VCaP (cell line): ENCODE results near the gene APOD.

Experiments
- H3K27ac ChIP-seq: fragments of 450-650 bp; 2 replicates; pipeline ENCODE4 v1.5.1; 2017
- TF ChIP-seq, protein P1 (sequence below): fragments of 450-650 bp; conservative IDR thresholded peaks from 2 replicates; pipeline ENCODE4 v1.5.1; 2017; ENCODE audit warnings: mild to moderate bottlenecking, moderate library complexity

Gene APOD

DNA sequence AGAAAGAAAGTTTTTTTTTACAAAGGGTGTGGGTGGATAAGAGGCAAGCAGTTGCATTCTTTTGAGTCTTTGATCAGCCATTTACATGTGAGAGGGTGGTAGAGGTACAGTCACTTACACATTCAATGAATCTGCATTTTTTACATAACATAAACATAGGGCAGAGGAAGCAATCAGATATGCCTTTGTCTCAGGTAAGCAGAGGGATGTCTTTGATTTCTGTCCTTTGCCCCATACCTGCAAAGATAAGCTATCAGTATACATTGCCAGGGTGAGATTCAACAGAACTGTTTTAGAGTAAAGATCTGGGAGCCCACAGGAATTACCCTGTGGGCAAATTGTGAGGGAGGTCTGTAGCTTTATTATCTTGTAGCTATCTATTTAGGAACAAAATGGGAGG lies 35.2 kb downstream of the APOD start:
- H3K27ac ChIP-seq, result no peak overlapping the region
- TF ChIP-seq, protein P1, sequence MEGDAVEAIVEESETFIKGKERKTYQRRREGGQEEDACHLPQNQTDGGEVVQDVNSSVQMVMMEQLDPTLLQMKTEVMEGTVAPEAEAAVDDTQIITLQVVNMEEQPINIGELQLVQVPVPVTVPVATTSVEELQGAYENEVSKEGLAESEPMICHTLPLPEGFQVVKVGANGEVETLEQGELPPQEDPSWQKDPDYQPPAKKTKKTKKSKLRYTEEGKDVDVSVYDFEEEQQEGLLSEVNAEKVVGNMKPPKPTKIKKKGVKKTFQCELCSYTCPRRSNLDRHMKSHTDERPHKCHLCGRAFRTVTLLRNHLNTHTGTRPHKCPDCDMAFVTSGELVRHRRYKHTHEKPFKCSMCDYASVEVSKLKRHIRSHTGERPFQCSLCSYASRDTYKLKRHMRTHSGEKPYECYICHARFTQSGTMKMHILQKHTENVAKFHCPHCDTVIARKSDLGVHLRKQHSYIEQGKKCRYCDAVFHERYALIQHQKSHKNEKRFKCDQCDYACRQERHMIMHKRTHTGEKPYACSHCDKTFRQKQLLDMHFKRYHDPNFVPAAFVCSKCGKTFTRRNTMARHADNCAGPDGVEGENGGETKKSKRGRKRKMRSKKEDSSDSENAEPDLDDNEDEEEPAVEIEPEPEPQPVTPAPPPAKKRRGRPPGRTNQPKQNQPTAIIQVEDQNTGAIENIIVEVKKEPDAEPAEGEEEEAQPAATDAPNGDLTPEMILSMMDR, result no peak

DNA sequence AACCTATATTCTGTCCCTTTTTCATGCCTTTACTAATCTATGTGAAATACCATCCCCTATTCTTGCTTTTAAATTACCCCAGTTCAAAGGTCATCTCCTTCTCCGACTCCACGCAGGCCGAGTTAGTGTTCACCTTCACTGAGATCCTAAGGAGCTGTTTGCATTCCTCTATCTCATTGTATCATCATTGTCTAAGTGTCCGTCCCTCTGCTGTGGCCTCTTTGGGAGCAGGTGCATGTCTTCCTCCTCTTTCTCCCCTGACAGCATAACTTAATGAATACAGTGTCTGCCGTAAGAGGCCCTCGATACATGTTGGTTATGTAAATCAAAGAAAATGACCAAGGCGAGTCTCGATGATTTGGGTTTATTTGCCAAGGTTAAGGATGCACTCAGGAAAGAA lies 35.7 kb downstream of the APOD start:
- TF ChIP-seq, protein P1, result no peak
- H3K27ac ChIP-seq, result no peak overlapping the region

DNA sequence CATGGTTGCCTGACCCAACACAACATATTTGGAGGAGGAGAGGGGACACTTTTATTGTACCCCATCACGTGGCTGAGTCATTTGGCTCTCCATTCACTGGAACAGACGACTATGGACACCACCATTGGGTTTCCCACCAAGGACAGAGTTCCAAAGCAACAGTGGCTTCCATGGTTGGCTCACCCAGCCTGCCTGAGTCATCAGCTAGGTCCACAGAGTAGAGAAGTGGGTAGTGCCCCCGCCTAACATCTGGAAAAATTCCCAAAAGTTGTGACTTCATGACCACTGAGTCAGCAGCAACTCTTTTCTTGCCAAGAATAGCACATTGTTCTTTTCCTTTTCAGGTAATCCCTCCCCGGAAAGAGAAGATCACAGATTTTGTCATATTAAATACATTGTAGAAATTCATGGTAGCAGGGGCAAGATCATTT lies 37.6 kb downstream of the APOD start:
- no peak overlapping the region for H3K27ac ChIP-seq
- TF ChIP-seq, protein P1, result no peak

DNA sequence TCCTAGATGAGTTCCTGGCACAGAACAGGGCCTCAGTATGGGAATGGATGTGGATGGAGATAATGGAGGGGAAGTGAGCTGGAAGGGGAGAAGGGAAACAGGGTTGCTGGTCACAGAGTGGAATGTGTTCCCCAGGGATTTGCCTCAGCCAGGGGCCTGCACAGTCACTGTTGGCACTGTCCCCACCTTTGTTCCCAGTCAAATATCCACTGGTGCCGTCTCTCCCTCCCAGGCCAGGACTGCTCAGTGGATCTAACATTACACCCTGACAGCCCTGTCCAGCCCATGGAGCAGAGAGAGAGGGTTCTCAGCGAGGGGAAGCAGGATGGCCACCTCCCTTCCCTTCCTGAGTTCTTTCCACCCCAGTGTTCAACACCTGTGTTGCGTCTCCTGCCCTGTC lies 39.1 kb downstream of the APOD start:
- TF ChIP-seq, protein P1, result no peak
- no peak overlapping the region for H3K27ac ChIP-seq

DNA sequence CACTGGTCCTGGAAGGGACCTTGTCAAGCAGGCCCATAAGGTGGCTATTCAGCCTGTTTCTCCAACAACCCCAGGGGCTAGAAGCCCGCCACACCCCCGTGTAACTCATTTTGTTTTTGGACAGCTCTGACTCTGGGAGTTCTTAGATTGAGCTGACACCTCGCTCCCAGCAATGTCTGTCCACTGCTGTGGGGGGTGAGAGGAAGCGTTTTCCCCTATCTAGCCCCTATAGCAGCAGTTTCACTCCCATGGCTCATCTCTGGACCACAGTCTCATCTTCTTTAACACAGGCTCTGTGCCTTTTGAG lies 39.6 kb downstream of the APOD start:
- no peak overlapping the region for H3K27ac ChIP-seq
- TF ChIP-seq, protein P1, result no peak

DNA sequence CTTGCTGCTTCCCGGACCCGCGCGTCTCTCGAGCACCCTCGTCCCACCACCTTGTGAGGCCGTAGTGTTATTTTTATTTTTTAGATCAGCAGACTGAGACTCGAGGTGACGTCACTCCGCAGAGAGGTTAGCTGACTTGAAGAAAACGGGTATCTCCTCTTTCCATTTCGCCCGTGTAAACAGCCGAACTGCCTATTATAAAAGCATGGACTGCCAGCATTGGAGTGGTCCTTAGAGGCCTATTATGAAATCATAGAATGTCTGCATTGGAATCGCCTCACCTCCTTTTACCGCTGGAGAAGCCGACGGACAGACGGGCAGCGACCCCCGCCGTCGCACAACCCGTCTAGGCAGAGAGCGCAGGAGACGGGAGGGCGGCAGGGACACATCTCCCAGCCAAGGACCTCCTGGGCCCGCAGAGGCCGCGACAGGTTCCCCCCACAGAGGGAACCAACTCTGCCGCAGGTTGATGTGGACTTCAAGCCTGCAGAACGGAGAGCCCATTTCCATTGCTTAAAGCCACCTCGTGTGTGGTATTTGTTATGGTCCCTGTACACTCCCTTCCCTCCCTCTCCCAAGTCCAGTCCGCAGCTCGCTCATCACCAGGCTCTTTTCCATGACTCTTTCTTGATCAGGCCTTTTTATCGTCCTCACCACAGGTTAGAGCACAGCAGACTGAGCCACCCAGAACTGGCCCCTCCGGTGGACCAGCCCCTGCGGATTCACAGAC lies 40.1 kb downstream of the APOD start:
- TF ChIP-seq, protein P1, result no peak
- H3K27ac ChIP-seq, result peak overlapping the region; percentile 81

DNA sequence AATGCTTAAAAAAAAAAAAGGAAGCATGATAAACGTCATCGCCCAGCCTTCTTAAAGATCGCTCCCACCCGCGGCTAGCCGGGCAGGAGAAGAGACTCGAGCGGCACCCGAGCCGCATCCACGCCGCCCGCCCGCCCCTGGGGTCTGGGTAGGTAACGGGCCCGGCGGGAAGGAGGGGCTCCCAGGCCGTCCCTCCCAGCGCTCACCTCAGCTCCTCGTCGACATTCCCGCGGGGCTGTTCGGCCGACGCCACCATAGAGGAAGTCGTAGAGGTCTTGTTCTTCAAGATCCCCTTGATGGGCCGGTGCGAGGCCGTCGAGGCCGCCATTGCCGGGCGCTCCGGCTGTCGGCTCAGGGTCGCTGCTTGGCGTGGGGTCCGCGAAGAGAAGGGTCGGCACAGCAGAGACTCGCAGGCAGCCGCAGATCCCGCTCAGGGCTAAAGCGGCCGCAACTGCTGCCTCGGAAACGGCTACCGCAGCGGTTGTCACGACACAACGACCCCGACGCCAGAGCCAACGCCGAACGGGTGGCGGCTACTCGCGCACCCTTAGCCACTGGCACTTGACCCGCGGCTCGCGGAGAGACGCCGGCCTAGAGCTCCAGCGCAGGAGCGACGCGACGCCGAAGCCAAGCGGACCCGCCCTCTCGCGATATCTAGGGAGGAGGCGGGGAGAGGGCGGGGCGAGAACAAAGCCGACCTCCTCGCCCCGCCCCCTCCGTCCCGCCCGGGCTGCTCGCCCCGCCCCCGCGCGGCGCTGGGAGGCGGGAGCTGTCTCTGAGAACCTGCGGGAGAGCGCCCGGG lies 40.8 kb downstream of the APOD start, which contains the start of gene PPP1R2:
TSS of gene PPP1R2 (minus strand) at position 628 of the 802 bp plus-strand sequence. CDS start at position 328, 300 bp downstream.
- TF ChIP-seq, protein P1, result no peak
- H3K27ac ChIP-seq, result peak within 1 kb of the TSS; percentile 81
